Stomach (tissue), 9 donors: ENCODE data around the gene TCAIM. TPM values are rescaled to one million over a fixed set of nuclear protein-coding genes. Genes with fewer than 3 reads are reported as not detected.

Source experiments
- DNase-seq, 2 donors: peaks; one replicate each; pipeline versions ENCODE4 v3.0.0 to v3.0.0-alpha.2; 2013 to 2019
- H3K27ac ChIP-seq, 5 donors: fragments of 200-600 bp in 4 of 5; sonication (generic) in 4 of 5; one replicate each; pipeline ENCODE4 v1.5.1; 2013 to 2019; ENCODE audit warnings: mild to moderate bottlenecking in 1 of 5, moderate library complexity in 1 of 5
- H3K27me3 ChIP-seq, 3 donors: fragments of 200-600 bp; sonication (generic); one replicate each; pipeline ENCODE4 v1.5.1; 2017 to 2019; ENCODE audit warnings: mixed run types in 1 of 3
- H3K36me3 ChIP-seq, 4 donors: fragments of 200-600 bp; sonication (generic); 1 replicate in 3 of 4; 2 replicates in 1 of 4; pipeline ENCODE4 v1.5.1; 2016 to 2019
- H3K4me1 ChIP-seq, 4 donors: fragments of 200-600 bp; sonication (generic); one replicate each; pipeline ENCODE4 v1.5.1; 2016 to 2019
- H3K4me3 ChIP-seq, 4 donors: fragments of 200-600 bp; sonication (generic) in 3 of 4; one replicate each; pipeline ENCODE4 v1.5.1; 2016 to 2019; ENCODE audit warnings: mild to moderate bottlenecking in 1 of 4
- H3K9me3 ChIP-seq, 4 donors: fragments of 200-600 bp; sonication (generic); one replicate each; pipeline ENCODE4 v1.5.1; 2016 to 2019
- EP300 ChIP-seq: sonication (generic); formaldehyde crosslinking; IDR thresholded peaks from one replicate; pipeline ENCODE4 v1.6.1; 2017; ENCODE audit warnings: antibody characterized with exemption
- POLR2A ChIP-seq, 4 donors: fragments of 450-650 bp; IDR thresholded peaks; one replicate each; pipeline ENCODE4 v1.6.1; 2016; ENCODE audit warnings: antibody characterized with exemption in 4 of 4, control low read depth in 2 of 4, mild to moderate bottlenecking in 1 of 4, moderate library complexity in 1 of 4
- POLR2AphosphoS5 ChIP-seq, 3 donors: sonication (generic); formaldehyde crosslinking; IDR thresholded peaks; one replicate each; pipeline ENCODE4 v1.6.1; 2016; ENCODE audit warnings: antibody characterized with exemption in 3 of 3
- WGBS, 5 donors: extraction: QIAGEN DNeasy Blood & Tissue Kit in 3 of 5; methylation state at CpG; one replicate each; pipeline versions ENCODE4 v1.1.5 to v1.1.7; 2013 to 2018; 5-methylcytosine and 5-hydroxymethylcytosine counted together
- intact Hi-C: fragments of 100-400 bp; cut with DNase I; formaldehyde crosslinking; loops from one replicate; pipeline ENCODE4 v1.15.1; 2023; ENCODE audit warnings: low total_unique reads
- polyA plus RNA-seq, 3 donors: library from polyadenylated mRNA; stranded (reverse); fragments of 200-250 nt; gene quantifications; one replicate each; pipeline ENCODE4 v1.2.3, GENCODE V29; 2013
- total RNA-seq, 5 donors: library from RNA; depleted of rRNA; stranded (reverse); fragments of >200 nt; gene quantifications; one replicate each; pipeline versions ENCODE4 v1.1.0 to v1.2.3, GENCODE V29; 2014 to 2016
- TF ChIP-seq, protein P1 (sequence below), 7 experiments: fragments of 450-650 bp in 4 of 7; fragments of 200-600 bp in 3 of 7; sonication (generic) in 3 of 7; IDR thresholded peaks; one replicate each; pipeline ENCODE4 v1.5.1; 2016 to 2019; ENCODE audit warnings: antibody characterized with exemption in 7 of 7, control low read depth in 2 of 7, mild to moderate bottlenecking in 1 of 7
- donor health status: healthy with polysubstance abuse.
- donor health status: Bipolar disorder and iron deficiency.
- donor health status: healthy.

Gene TCAIM
- total and polyA plus RNA-seq, 8 donors, result 9.8 to 42.6 (median 13.0) TPM

DNA sequence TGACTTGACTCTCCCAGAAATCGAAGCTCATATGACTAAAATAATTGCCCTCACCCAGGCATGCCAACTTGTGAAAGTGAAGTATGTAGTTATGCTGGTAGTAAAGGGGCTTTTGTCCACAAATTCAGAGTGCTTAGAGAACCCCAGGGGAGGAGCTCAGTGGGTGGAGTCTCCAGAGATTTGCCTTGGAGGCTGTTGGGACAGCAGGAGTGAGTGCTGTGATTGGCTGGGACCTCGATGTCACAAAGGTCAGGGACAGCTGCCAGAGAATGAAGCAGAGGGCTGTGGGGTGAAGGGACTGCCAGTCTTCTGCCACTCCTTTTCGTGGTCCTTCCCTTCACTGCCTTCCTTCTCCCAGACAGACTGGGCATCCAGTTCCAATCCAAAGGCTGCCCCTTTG lies 89.1 kb downstream of the TCAIM start:
- TF ChIP-seq EP300 (no peak), POLR2AphosphoS5 (IDR thresholded peaks at IDR 0.05) (no peak), POLR2A (IDR thresholded peaks at IDR 0.05) (no peak)
- TF ChIP-seq, protein P1, sequence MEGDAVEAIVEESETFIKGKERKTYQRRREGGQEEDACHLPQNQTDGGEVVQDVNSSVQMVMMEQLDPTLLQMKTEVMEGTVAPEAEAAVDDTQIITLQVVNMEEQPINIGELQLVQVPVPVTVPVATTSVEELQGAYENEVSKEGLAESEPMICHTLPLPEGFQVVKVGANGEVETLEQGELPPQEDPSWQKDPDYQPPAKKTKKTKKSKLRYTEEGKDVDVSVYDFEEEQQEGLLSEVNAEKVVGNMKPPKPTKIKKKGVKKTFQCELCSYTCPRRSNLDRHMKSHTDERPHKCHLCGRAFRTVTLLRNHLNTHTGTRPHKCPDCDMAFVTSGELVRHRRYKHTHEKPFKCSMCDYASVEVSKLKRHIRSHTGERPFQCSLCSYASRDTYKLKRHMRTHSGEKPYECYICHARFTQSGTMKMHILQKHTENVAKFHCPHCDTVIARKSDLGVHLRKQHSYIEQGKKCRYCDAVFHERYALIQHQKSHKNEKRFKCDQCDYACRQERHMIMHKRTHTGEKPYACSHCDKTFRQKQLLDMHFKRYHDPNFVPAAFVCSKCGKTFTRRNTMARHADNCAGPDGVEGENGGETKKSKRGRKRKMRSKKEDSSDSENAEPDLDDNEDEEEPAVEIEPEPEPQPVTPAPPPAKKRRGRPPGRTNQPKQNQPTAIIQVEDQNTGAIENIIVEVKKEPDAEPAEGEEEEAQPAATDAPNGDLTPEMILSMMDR (IDR thresholded peaks at IDR 0.05), result no peak

DNA sequence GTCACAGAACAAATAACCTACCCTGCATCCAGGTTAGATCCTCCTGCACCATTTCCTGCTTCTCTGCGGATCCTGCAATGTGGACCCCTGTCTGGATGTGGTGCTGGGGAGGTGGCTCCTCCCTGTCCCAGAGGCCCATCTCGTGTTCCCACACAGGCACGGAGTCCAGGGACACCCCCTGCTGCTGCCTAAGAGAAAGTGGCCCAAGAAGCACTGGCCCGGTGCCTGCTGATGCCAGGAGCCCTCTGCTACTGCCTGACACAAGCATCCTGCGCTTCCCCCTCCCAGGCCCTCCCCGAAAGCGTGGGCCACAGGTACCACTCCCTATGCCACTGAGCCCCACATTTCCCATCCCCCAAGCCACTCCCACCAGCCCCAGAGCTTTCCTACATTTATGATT lies 90.3 kb downstream of the TCAIM start:
- WGBS, 5 donors, result 68 to 79% (median 79%) methylated on average over 7 of the region's 7 CpGs
- H3K4me1 ChIP-seq, result no peaks in the 10 kb centered on the region
- TF ChIP-seq POLR2A (IDR thresholded peaks at IDR 0.05) (no peak), POLR2AphosphoS5 (IDR thresholded peaks at IDR 0.05) (no peak), EP300 (no peak)
- TF ChIP-seq, protein P1 (IDR thresholded peaks at IDR 0.05), result no peak
- H3K4me3 ChIP-seq, result no peak overlapping the region
- H3K27me3 ChIP-seq, result no peaks in the 10 kb centered on the region
- no peak for DNase-seq
- intact Hi-C loops, result no loop called here
- no peaks in the 10 kb centered on the region for H3K36me3 ChIP-seq
- no peak overlapping the region for H3K27ac ChIP-seq
- H3K9me3 ChIP-seq, result no peaks in the 10 kb centered on the region

More for the DNA sequence above, 89.1 kb downstream of the TCAIM start:
- Histone ChIP-seq H3K27ac (no peak overlapping the region), H3K4me3 (no peak overlapping the region), H3K9me3 (no peaks in the 10 kb centered on the region), H3K27me3 (no peaks in the 10 kb centered on the region), H3K4me1 (no peaks in the 10 kb centered on the region), H3K36me3 (no peaks in the 10 kb centered on the region)
- intact Hi-C loops, result no loop called here
- 78 to 93% (median 82%) methylated on average over 3 of the region's 3 CpGs for WGBS, 5 donors
- no peak for DNase-seq

DNA sequence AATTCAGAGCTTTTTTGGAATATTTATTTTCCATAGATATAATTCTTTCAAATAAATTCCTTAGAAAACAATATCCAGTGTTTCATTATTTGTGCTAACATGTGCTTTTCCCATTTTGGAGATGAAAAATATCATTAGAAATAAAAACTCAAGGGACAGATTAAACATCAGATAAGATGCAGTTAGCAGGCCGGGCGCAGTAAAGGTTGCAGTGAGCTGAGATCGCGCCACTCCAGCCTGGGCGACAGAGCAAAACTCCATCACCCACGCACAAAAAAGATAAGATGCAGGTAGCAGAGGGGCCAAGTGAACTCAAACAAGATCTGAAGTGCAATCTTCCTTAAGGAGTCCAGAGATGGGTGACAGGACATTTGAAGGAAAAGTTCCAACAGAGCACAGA lies 90.9 kb downstream of the TCAIM start:
- H3K27me3 ChIP-seq, result no peaks in the 10 kb centered on the region
- H3K4me3 ChIP-seq, result no peak overlapping the region
- no peaks in the 10 kb centered on the region for H3K36me3 ChIP-seq
- no peaks in the 10 kb centered on the region for H3K9me3 ChIP-seq
- TF ChIP-seq, protein P1 (IDR thresholded peaks at IDR 0.05), result no peak
- TF ChIP-seq EP300 (no peak), POLR2A (IDR thresholded peaks at IDR 0.05) (no peak), POLR2AphosphoS5 (IDR thresholded peaks at IDR 0.05) (no peak)
- no peaks in the 10 kb centered on the region for H3K4me1 ChIP-seq
- WGBS, 5 donors, result 84 to 87% (median 86%) methylated on average over 6 of the region's 6 CpGs
- DNase-seq, result no peak
- H3K27ac ChIP-seq, result no peak overlapping the region
- intact Hi-C loops, result no loop called here

DNA sequence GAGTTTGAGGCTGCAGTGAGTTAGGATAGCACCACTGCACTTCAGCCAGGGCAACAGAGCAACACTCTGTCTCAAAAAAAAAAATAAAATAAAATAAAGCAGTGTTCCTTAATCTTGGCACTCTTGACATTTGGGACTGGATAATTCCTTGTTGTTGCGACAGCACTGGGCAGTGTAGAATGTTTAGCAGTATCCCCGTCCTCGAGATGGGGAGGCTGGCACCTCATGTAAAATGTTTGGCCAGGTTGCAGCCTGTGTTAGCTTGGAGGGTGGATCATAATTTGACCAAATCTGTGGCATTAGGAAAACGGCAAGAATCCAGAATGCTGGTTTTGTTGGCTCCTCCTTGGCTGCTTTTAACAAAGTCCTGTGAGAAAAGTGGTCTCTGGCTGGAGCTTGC lies 91.9 kb downstream of the TCAIM start:
- Histone ChIP-seq H3K4me1 (no peaks in the 10 kb centered on the region), H3K27ac (no peak overlapping the region), H3K27me3 (no peaks in the 10 kb centered on the region), H3K36me3 (no peaks in the 10 kb centered on the region), H3K9me3 (no peaks in the 10 kb centered on the region), H3K4me3 (no peak overlapping the region)
- WGBS, 5 donors, result 72 to 85% (median 77%) methylated on average over 4 of the region's 4 CpGs
- DNase-seq, result no peak
- intact Hi-C loops, result no loop called here
- no peak for TF ChIP-seq POLR2AphosphoS5 (IDR thresholded peaks at IDR 0.05)
- TF ChIP-seq, protein P1 (IDR thresholded peaks at IDR 0.05), result no peak
- TF ChIP-seq POLR2A (IDR thresholded peaks at IDR 0.05), result no peak
- TF ChIP-seq EP300, result no peak
